Neural cell (in vitro differentiated cells): Measurements from ENCODE around the gene SYT11. TPM values are rescaled to one million over a fixed set of nuclear protein-coding genes. Genes with fewer than 3 reads are reported as not detected.

ENCODE experiments used
- H2AFZ ChIP-seq: fragments of 200-600, 300-800 bp; sonication (generic), shearing (Covaris generic); 2 replicates; pipeline ENCODE4 v1.6.0; 2014; ENCODE audit warnings: low read depth, mild to moderate bottlenecking, antibody characterized with exemption, low read length, moderate library complexity
- H3F3A ChIP-seq: fragments of 200-600 bp; shearing (Covaris generic); 2 replicates; pipeline ENCODE4 v1.6.1; 2016; ENCODE audit warnings: mild to moderate bottlenecking, moderate library complexity, mixed read lengths, antibody characterized with exemption, low read length; ENCODE audit not compliant: insufficient read depth, poor library complexity, severe bottlenecking
- H3K27ac ChIP-seq: fragments of 200-600, 300-800 bp; sonication (generic), shearing (Covaris generic); 2 replicates; pipeline ENCODE4 v1.5.1; 2014; ENCODE audit warnings: mild to moderate bottlenecking, low read length, moderate library complexity
- H3K27me3 ChIP-seq: fragments of 300-800, 200-600 bp; sonication (generic), shearing (Covaris generic); 2 replicates; pipeline ENCODE4 v1.6.0; 2014; ENCODE audit warnings: mild to moderate bottlenecking, low read depth, low read length, moderate library complexity; ENCODE audit not compliant: insufficient read depth
- H3K36me3 ChIP-seq: fragments of 300-800, 200-600 bp; sonication (generic), shearing (Covaris generic); 2 replicates; pipeline ENCODE4 v1.5.1; 2014; ENCODE audit warnings: mild to moderate bottlenecking, antibody characterized with exemption, low read length, moderate library complexity; ENCODE audit not compliant: insufficient read depth
- H3K4me2 ChIP-seq: fragments of 300-800, 200-600 bp; sonication (generic), shearing (Covaris generic); 2 replicates; pipeline ENCODE4 v1.6.0; 2014; ENCODE audit warnings: mild to moderate bottlenecking, low read length
- H3K4me3 ChIP-seq: fragments of 300-800, 200-600 bp; sonication (generic), shearing (Covaris generic); 2 replicates; pipeline ENCODE4 v1.5.1; 2014; ENCODE audit warnings: mild to moderate bottlenecking, low read length, moderate library complexity
- H3K79me2 ChIP-seq: fragments of 200-600 bp; shearing (Covaris generic); replicated peaks from 2 replicates; pipeline ENCODE4 v1.6.0; 2014; ENCODE audit warnings: mild to moderate bottlenecking, low read length, moderate library complexity; ENCODE audit not compliant: insufficient read depth
- H3K9ac ChIP-seq: fragments of 300-800, 200-600 bp; sonication (generic), shearing (Covaris generic); 2 replicates; pipeline ENCODE4 v1.6.1; 2016; ENCODE audit warnings: mild to moderate bottlenecking, low read length, mixed read lengths
- H3K9me2 ChIP-seq: fragments of 200-600 bp; shearing (Covaris generic); 2 replicates; pipeline ENCODE4 v1.6.1; 2016; ENCODE audit warnings: mild to moderate bottlenecking, low read length, mixed read lengths; ENCODE audit not compliant: insufficient read depth
- H3K9me3 ChIP-seq: fragments of 200-600, 300-800 bp; sonication (generic), shearing (Covaris generic); 2 replicates; pipeline ENCODE4 v1.6.1; 2016; ENCODE audit warnings: mild to moderate bottlenecking, mixed run types, low read length, moderate library complexity, mixed read lengths
- H4K20me1 ChIP-seq: fragments of 200-600 bp; shearing (Covaris generic); 2 replicates; pipeline ENCODE4 v1.6.1; 2016; ENCODE audit warnings: mild to moderate bottlenecking, mixed run types; ENCODE audit not compliant: insufficient read depth
- CTCF ChIP-seq: fragments of 450-650 bp; IDR thresholded peaks from 2 replicates; pipeline ENCODE4 v1.5.1; 2014; ENCODE audit warnings: antibody characterized with exemption, mild to moderate bottlenecking, moderate library complexity; ENCODE audit not compliant: poor library complexity, severe bottlenecking
- EP300 ChIP-seq: fragments of 450-650 bp; conservative IDR thresholded peaks from 2 replicates; pipeline ENCODE4 v1.6.1; 2014; ENCODE audit warnings: antibody characterized with exemption, mild to moderate bottlenecking, moderate library complexity; ENCODE audit not compliant: poor library complexity, severe bottlenecking
- EZH2 ChIP-seq: fragments of 200-600, 300-800 bp; shearing (Covaris generic), sonication (generic); IDR thresholded peaks from 2 replicates; pipeline ENCODE4 v1.6.1; 2014; ENCODE audit warnings: antibody characterized with exemption, low read length, borderline replicate concordance, mild to moderate bottlenecking; ENCODE audit not compliant: insufficient read depth, poor library complexity, severe bottlenecking
- MXI1 ChIP-seq: fragments of 450-650 bp; conservative IDR thresholded peaks from 2 replicates; pipeline ENCODE4 v1.6.1; 2014; ENCODE audit warnings: antibody characterized with exemption, mild to moderate bottlenecking; ENCODE audit not compliant: poor library complexity, severe bottlenecking
- POLR2AphosphoS5 ChIP-seq: IDR thresholded peaks from 2 replicates; pipeline ENCODE4 v1.6.1; 2012
- RAD21 ChIP-seq: fragments of 450-650 bp; conservative IDR thresholded peaks from 2 replicates; pipeline ENCODE4 v1.6.1; 2014; ENCODE audit warnings: antibody characterized with exemption, mild to moderate bottlenecking, moderate library complexity
- REST ChIP-seq: IDR thresholded peaks from 2 replicates; pipeline ENCODE4 v1.6.1; 2012; ENCODE audit warnings: borderline replicate concordance
- SMC3 ChIP-seq: fragments of 450-650 bp; conservative IDR thresholded peaks from 2 replicates; pipeline ENCODE4 v1.6.1; 2014; ENCODE audit warnings: antibody characterized with exemption, mild to moderate bottlenecking, moderate library complexity; ENCODE audit not compliant: poor library complexity
- TAF1 ChIP-seq: IDR thresholded peaks from 2 replicates; pipeline ENCODE4 v1.6.1; 2012; ENCODE audit warnings: low read depth
- polyA plus RNA-seq: library from polyadenylated mRNA; depleted of rRNA; stranded (reverse); fragments of >200 nt; gene quantifications from 2 replicates; pipeline ENCODE4 v1.2.3, GENCODE V29; 2014

The SYT11 gene
- polyA plus RNA-seq, 1 donor from 2014 or later, result 122 TPM

- Histone ChIP-seq H3K9me2 (no peaks in the 10 kb centered on the region), H3K9me3 (no peaks in the 10 kb centered on the region), H4K20me1 (no peaks in the 10 kb centered on the region), H2AFZ (no peak overlapping the region), H3K9ac (no peak overlapping the region), H3K4me2 (no peak overlapping the region), H3K4me3 (no peak overlapping the region), H3F3A (no peaks in the 10 kb centered on the region), H3K27ac (no peak overlapping the region), H3K36me3 (no peaks in the 10 kb centered on the region), H3K79me2 (peaks cover 34% of the 10 kb centered on the region), H3K27me3 (no peaks in the 10 kb centered on the region)
- no peak for TF ChIP-seq TAF1
- no peak for TF ChIP-seq POLR2AphosphoS5
- TF ChIP-seq RAD21, result no peak
- no peak for TF ChIP-seq EP300
- no peak for TF ChIP-seq CTCF
- no peak for TF ChIP-seq EZH2
- TF ChIP-seq REST, result no peak
- TF ChIP-seq SMC3, result no peak
- no peak for TF ChIP-seq MXI1
These were observed 14.4 kb upstream of the SYT11 start for GRCh38 chr1:155844860-155845421.

GRCh38 chr1:155847823-155848529 is 11.4 kb upstream of the SYT11 start:
- Histone ChIP-seq H3K4me3 (no peak overlapping the region), H3F3A (no peaks in the 10 kb centered on the region), H3K79me2 (peaks cover 41% of the 10 kb centered on the region), H4K20me1 (no peaks in the 10 kb centered on the region), H3K9me2 (no peaks in the 10 kb centered on the region), H3K4me2 (no peak overlapping the region), H3K27ac (no peak overlapping the region), H2AFZ (no peak overlapping the region), H3K9me3 (no peaks in the 10 kb centered on the region), H3K9ac (no peak overlapping the region), H3K36me3 (no peaks in the 10 kb centered on the region), H3K27me3 (no peaks in the 10 kb centered on the region)
- TF ChIP-seq SMC3 (no peak), TAF1 (no peak), POLR2AphosphoS5 (no peak), REST (no peak), EZH2 (no peak), EP300 (no peak), RAD21 (no peak), MXI1 (no peak), CTCF (no peak)
